HG03354 (cell line): Measurements from ENCODE around the gene KCNQ2.
"Not testable (repeated sequence)": the region's sequence is repeated elsewhere in the genome, so short reads cannot be mapped to it uniquely, and the experiment has no call there.

Source experiments
- ATAC-seq: cut with Tn5 transposase; IDR thresholded peaks from one replicate; pipeline ENCODE4 v1.9.1; 2021; ENCODE audit warnings: mild to moderate bottlenecking; ENCODE audit not compliant: unreplicated experiment, poor library complexity, severe bottlenecking

Gene KCNQ2

GRCh38 chr20:63397155-63397843 is 75.2 kb downstream of the KCNQ2 start:
- no peak for ATAC-seq

GRCh38 chr20:63396300-63396699 is 76.2 kb downstream of the KCNQ2 start:
- no peak for ATAC-seq

GRCh38 chr20:63395723-63396122 is 76.7 kb downstream of the KCNQ2 start:
- no peak for ATAC-seq

- no peak for ATAC-seq
Observed at GRCh38 chr20:63394920-63395455, 77.5 kb downstream of the KCNQ2 start.

GRCh38 chr20:63394069-63394919 is 78.2 kb downstream of the KCNQ2 start:
- ATAC-seq, result no peak

- no peak for ATAC-seq
Observed at GRCh38 chr20:63393566-63393965, 78.9 kb downstream of the KCNQ2 start.

GRCh38 chr20:63392465-63393365 is 79.7 kb downstream of the KCNQ2 start:
- no peak for ATAC-seq

- no peak for ATAC-seq
Observed at GRCh38 chr20:63387917-63388316, 84.5 kb downstream of the KCNQ2 start.

- no peak for ATAC-seq
Observed at GRCh38 chr20:63387393-63387792, 85.1 kb downstream of the KCNQ2 start.

- ATAC-seq, result no peak
Observed at GRCh38 chr20:63386491-63386890, 86.0 kb downstream of the KCNQ2 start.

- ATAC-seq, result no peak
Observed at GRCh38 chr20:63385819-63386218, 86.6 kb downstream of the KCNQ2 start.

- ATAC-seq, result no peak
Observed at GRCh38 chr20:63384336-63384735, 88.1 kb downstream of the KCNQ2 start.

GRCh38 chr20:63383556-63383955 is 88.9 kb downstream of the KCNQ2 start:
- no peak for ATAC-seq

GRCh38 chr20:63382551-63383300 is 89.7 kb downstream of the KCNQ2 start:
- ATAC-seq, result no peak

GRCh38 chr20:63381781-63382431 is 90.5 kb downstream of the KCNQ2 start:
- no peak for ATAC-seq

GRCh38 chr20:63380346-63380870 is 92.0 kb downstream of the KCNQ2 start:
- no peak for ATAC-seq

GRCh38 chr20:63379872-63380271 is 92.6 kb downstream of the KCNQ2 start:
- ATAC-seq, result not testable (repeated sequence)

GRCh38 chr20:63379296-63379695 is 93.2 kb downstream of the KCNQ2 start:
- no peak for ATAC-seq
